IMR-90 (cell line): Measurements from ENCODE around the gene SMC6.

Experiments used
- CEBPB ChIP-seq: IDR thresholded peaks from 2 replicates; pipeline ENCODE4 v1.6.1; 2012; ENCODE audit warnings: low read depth, low read length, improper control_type of control experiment
- CTCF ChIP-seq: conservative IDR thresholded peaks from 2 replicates; pipeline ENCODE4 v1.5.1; 2012; ENCODE audit warnings: mild to moderate bottlenecking, low read depth, low read length, improper control_type of control experiment
- MAZ ChIP-seq: IDR thresholded peaks from 2 replicates; pipeline ENCODE4 v1.6.1; 2012; ENCODE audit warnings: low read depth, mild to moderate bottlenecking, low read length, improper control_type of control experiment, moderate library complexity, borderline replicate concordance
- POLR2A ChIP-seq: IDR thresholded peaks from 2 replicates; pipeline ENCODE4 v1.6.1; 2012; ENCODE audit warnings: mild to moderate bottlenecking, low read depth, low read length

DNA sequence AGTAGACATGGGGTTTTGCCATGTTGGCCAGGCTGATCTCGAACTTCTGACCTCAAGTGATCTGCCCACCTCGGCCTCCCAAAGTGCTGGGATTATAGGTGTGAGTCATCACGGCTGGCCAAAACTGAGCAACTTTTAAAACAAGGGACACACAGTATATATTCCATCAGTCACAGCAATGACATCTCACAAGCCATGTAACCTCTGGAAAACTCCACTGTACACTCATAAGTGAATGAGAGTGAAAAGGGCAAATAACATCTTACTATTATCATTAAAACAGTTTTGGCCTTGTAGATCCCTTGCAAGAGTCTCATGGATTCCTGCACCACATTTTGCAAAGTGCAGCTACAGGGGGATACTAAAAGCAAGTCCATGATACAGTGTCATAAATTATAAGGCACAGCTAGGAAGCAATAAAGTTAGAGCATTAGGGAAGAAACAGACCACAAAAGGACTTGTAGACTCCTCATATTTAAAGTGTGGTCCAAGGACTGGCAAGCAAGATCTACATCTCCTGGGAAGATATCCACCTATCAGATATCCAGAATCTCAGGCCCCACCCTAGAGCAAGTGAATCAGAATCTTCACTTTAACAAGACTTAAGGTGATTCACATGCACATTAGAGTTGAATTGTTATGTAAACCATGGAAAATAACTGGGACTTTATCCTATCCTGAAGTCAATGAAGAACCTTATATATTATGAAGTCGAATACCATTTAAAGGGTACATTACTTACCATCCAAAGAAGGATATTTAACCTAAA lies 5.7 kb downstream of the SMC6 start:
- no peak for TF ChIP-seq CTCF
- no peak for TF ChIP-seq CEBPB
- no peak for TF ChIP-seq MAZ
- no peak for TF ChIP-seq POLR2A
